Muscle of leg (tissue), 11 donors: ENCODE measurements around the gene ANXA1. TPM values are rescaled to one million over a fixed set of nuclear protein-coding genes. Genes with fewer than 3 reads are reported as not detected.
A peak's percentile ranks its signal among the peaks of the same experiment; 100 is the strongest.
"Not testable (repeated sequence)": the region's sequence is repeated elsewhere in the genome, so short reads cannot be mapped to it uniquely, and the experiment has no call there.

Experiments
- DNase-seq: peaks from one replicate; pipeline ENCODE4 v3.0.0; 2013
- H3K27ac ChIP-seq: one replicate; pipeline ENCODE4 v1.5.1; 2013; ENCODE audit warnings: mild to moderate bottlenecking, low read length, control low read depth
- H3K27me3 ChIP-seq: one replicate; pipeline ENCODE4 v1.6.1; 2013; ENCODE audit warnings: low read length; ENCODE audit not compliant: control insufficient read depth, insufficient read depth
- H3K36me3 ChIP-seq: one replicate; pipeline ENCODE4 v1.6.1; 2013; ENCODE audit warnings: low read length; ENCODE audit not compliant: control insufficient read depth, insufficient read depth
- H3K4me1 ChIP-seq: one replicate; pipeline ENCODE4 v1.6.1; 2013; ENCODE audit warnings: low read length; ENCODE audit not compliant: control insufficient read depth, insufficient read depth
- H3K4me3 ChIP-seq: one replicate; pipeline ENCODE4 v1.5.1; 2013; ENCODE audit warnings: low read length, control low read depth
- H3K9me3 ChIP-seq: replicated peaks from 2 replicates; pipeline ENCODE4 v1.6.1; 2013; ENCODE audit warnings: low read depth, low read length; ENCODE audit not compliant: control insufficient read depth
- WGBS: methylation state at CpG from one replicate; pipeline ENCODE4 v1.1.5; 2013; ENCODE audit warnings: missing lambda C conversion rate; ENCODE audit not compliant: insufficient coverage; 5-methylcytosine and 5-hydroxymethylcytosine counted together
- polyA plus RNA-seq, 8 donors: library from polyadenylated mRNA; unstranded; fragments of 120-200 nt; gene quantifications; one replicate each; pipeline versions ENCODE4 v1.2.1 to v1.2.3, GENCODE V29; 2013; ENCODE audit warnings: inconsistent platforms in 1 of 8, low replicate concordance in 1 of 8; ENCODE audit not compliant: insufficient read length in 8 of 8, insufficient read depth in 1 of 8
- total RNA-seq: library from RNA; stranded (reverse); fragments of 120-200 nt; gene quantifications from one replicate; pipeline ENCODE4 v1.2.4, GENCODE V29; 2013

ANXA1 gene
- total and polyA plus RNA-seq, 9 donors, result 87.6 to 323 (median 126) TPM

- no peaks in the 10 kb centered on the region for H3K27me3 ChIP-seq
- H3K9me3 ChIP-seq, result no peaks in the 10 kb centered on the region
- H3K4me3 ChIP-seq, result no peak overlapping the region
- DNase-seq, result no peak
- H3K4me1 ChIP-seq, result peaks cover 3% of the 10 kb centered on the region
- no peaks in the 10 kb centered on the region for H3K36me3 ChIP-seq
- WGBS, result 33% methylated on average over 1 of the region's 3 CpGs
- H3K27ac ChIP-seq, result peak overlapping the region; percentile 5
Observed at GRCh38 chr9:73179589-73179988, 27.9 kb downstream of the ANXA1 start.

GRCh38 chr9:73180403-73180802, 28.7 kb downstream of the ANXA1 start:
- Histone ChIP-seq H3K27me3 (no peaks in the 10 kb centered on the region), H3K36me3 (no peaks in the 10 kb centered on the region), H3K4me3 (no peak overlapping the region), H3K27ac (no peak overlapping the region), H3K4me1 (peaks cover 3% of the 10 kb centered on the region), H3K9me3 (no peaks in the 10 kb centered on the region)
- peak; percentile 95 for DNase-seq
- WGBS, result no CpG with 5 or more reads among the region's 1 CpG

- Histone ChIP-seq H3K4me1 (peaks cover 3% of the 10 kb centered on the region), H3K27me3 (no peaks in the 10 kb centered on the region), H3K4me3 (no peak overlapping the region), H3K27ac (peak overlapping the region; percentile 45), H3K36me3 (no peaks in the 10 kb centered on the region), H3K9me3 (no peaks in the 10 kb centered on the region)
- WGBS, result no CpG with 5 or more reads among the region's 1 CpG
- DNase-seq, result peak; percentile 86
Observed at GRCh38 chr9:73182928-73183327, 31.3 kb downstream of the ANXA1 start.

- Histone ChIP-seq H3K4me1 (peaks cover 3% of the 10 kb centered on the region), H3K9me3 (no peaks in the 10 kb centered on the region), H3K4me3 (no peak overlapping the region), H3K36me3 (no peaks in the 10 kb centered on the region), H3K27me3 (no peaks in the 10 kb centered on the region), H3K27ac (peak overlapping the region; percentile 45)
- DNase-seq, result peak; percentile 67
Observed at GRCh38 chr9:73183428-73183827, 31.8 kb downstream of the ANXA1 start.

- Histone ChIP-seq H3K4me3 (no peak overlapping the region), H3K36me3 (no peaks in the 10 kb centered on the region), H3K27ac (no peak overlapping the region), H3K9me3 (no peaks in the 10 kb centered on the region), H3K4me1 (peaks cover 3% of the 10 kb centered on the region), H3K27me3 (no peaks in the 10 kb centered on the region)
- peak; percentile 77 for DNase-seq
- 100% methylated on average over 1 of the region's 3 CpGs for WGBS
Observed at GRCh38 chr9:73183917-73184861, 32.5 kb downstream of the ANXA1 start.

GRCh38 chr9:73191109-73191508, 39.4 kb downstream of the ANXA1 start:
- not testable (repeated sequence) for H3K36me3 ChIP-seq, H3K27me3 ChIP-seq, H3K27ac ChIP-seq, H3K4me3 ChIP-seq, H3K9me3 ChIP-seq, DNase-seq, H3K4me1 ChIP-seq
- WGBS, result no CpG with 5 or more reads among the region's 1 CpG

DNA sequence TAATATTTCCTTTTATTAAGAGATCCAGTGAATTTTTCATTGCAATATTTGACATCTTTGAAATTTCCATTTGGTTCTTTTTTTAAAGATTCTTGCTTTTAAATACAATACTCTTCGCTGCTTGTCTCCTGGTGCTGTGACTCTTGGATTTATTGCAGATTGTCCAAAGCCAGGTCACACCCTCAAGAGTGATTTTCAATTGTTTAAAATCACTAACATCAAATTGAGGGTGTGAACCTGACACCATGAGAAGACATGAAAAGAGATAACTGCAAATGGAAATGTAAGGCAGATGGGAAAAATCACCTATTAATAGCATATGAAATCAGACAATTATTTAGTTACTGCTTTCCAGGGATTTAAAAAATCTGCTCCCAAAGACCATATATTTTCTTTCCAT, 42.6 kb downstream of the ANXA1 start:
- DNase-seq, result no peak
- WGBS, result no CpG with 5 or more reads among the region's 1 CpG
- H3K27me3 ChIP-seq, result no peaks in the 10 kb centered on the region

GRCh38 chr9:73199448-73199847, 47.8 kb downstream of the ANXA1 start:
- Histone ChIP-seq H3K4me1 (no peaks in the 10 kb centered on the region), H3K36me3 (no peaks in the 10 kb centered on the region), H3K9me3 (no peaks in the 10 kb centered on the region), H3K27me3 (no peaks in the 10 kb centered on the region), H3K27ac (no peak overlapping the region), H3K4me3 (no peak overlapping the region)
- no peak for DNase-seq
- 57% methylated on average over 1 of the region's 2 CpGs for WGBS

More for the DNA sequence above, 42.6 kb downstream of the ANXA1 start:
- no peak overlapping the region for H3K4me3 ChIP-seq
- no peaks in the 10 kb centered on the region for H3K36me3 ChIP-seq
- H3K4me1 ChIP-seq, result no peaks in the 10 kb centered on the region
- no peak overlapping the region for H3K27ac ChIP-seq
- no peaks in the 10 kb centered on the region for H3K9me3 ChIP-seq

- Histone ChIP-seq H3K27me3 (no peaks in the 10 kb centered on the region), H3K9me3 (no peaks in the 10 kb centered on the region), H3K4me1 (no peaks in the 10 kb centered on the region), H3K4me3 (no peak overlapping the region), H3K36me3 (no peaks in the 10 kb centered on the region), H3K27ac (no peak overlapping the region)
- no peak for DNase-seq
- WGBS, result 40% methylated on average over 4 of the region's 10 CpGs
Observed at GRCh38 chr9:73199886-73200285, 48.2 kb downstream of the ANXA1 start.

DNA sequence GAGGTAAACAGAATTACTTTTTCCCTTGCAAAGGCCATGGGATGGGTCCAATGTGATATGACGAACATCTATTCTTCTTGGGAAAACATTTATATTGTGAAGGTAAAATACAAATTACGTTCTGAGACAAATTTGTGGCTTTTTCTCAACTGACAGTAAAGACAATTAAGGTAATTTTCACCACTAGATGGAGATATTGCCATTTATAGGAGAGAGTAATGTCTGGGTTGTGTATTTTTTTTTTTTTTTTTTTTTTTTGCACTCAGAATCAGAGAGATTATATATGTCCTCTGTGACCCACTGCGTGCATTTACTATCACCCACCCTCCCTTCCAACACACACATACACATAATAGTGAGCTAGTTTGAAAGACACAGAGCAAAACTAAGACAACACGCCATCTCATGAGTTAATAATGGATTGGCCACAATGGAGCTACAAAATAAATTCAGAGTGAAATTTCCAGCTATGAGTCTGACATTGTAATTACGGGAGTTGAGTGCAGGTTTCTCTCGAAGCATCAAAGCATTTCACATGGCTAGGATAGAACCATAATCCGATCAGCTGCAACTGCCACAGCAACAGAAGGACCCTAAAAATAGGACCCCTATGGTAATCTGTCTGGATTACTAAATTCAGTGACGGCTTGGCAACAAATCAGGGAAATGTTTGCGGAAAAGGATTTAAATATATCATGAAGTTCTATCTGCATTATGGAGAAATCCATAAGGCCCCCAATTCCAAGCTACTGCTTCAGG, 49.2 kb downstream of the ANXA1 start:
- H3K36me3 ChIP-seq, result no peaks in the 10 kb centered on the region
- no peaks in the 10 kb centered on the region for H3K4me1 ChIP-seq
- WGBS, result 20% methylated on average over 1 of the region's 9 CpGs
- DNase-seq, result peak; percentile 49
- H3K4me3 ChIP-seq, result no peak overlapping the region
- H3K27me3 ChIP-seq, result no peaks in the 10 kb centered on the region
- no peak overlapping the region for H3K27ac ChIP-seq
- no peaks in the 10 kb centered on the region for H3K9me3 ChIP-seq
